Chondrocyte (in vitro differentiated cells): ENCODE measurements around the gene RBBP8. TPM values are rescaled to one million over a fixed set of nuclear protein-coding genes. Genes with fewer than 3 reads are reported as not detected.

Source experiments
- DNase-seq: peaks from one replicate; pipeline ENCODE4 v3.0.0; 2021; ENCODE audit warnings: mixed read lengths, low spot score
- H3K27ac Mint-ChIP-seq: one replicate; pipeline ENCODE4 v1.8.0; 2021; ENCODE audit warnings: mild to moderate bottlenecking, moderate library complexity, mixed read lengths; ENCODE audit not compliant: unreplicated experiment
- H3K27me3 Mint-ChIP-seq: 2 replicates; pipeline ENCODE4 v1.8.0; 2021; ENCODE audit warnings: low read depth, mixed read lengths
- H3K36me3 Mint-ChIP-seq: 2 replicates; pipeline ENCODE4 v1.8.0; 2021; ENCODE audit warnings: low read depth, mixed read lengths
- H3K4me1 Mint-ChIP-seq: 2 replicates; pipeline ENCODE4 v1.8.0; 2021; ENCODE audit warnings: low read depth, mild to moderate bottlenecking, mixed read lengths
- H3K4me3 Mint-ChIP-seq: one replicate; pipeline ENCODE4 v1.8.0; 2021; ENCODE audit warnings: mild to moderate bottlenecking, moderate library complexity, mixed read lengths; ENCODE audit not compliant: unreplicated experiment
- H3K9me3 Mint-ChIP-seq: 2 replicates; pipeline ENCODE4 v1.8.0; 2021; ENCODE audit warnings: low read depth, mixed read lengths
- total RNA-seq: library from RNA; stranded (reverse); gene quantifications from 3 replicates; pipeline ENCODE4 v1.2.1, GENCODE V29; 2021
- TF ChIP-seq, protein P1 (sequence below): fragments of 200-600 bp; sonication (generic); IDR thresholded peaks from 2 replicates; pipeline ENCODE4 v1.5.0; 2021; ENCODE audit warnings: antibody characterized with exemption, mild to moderate bottlenecking, moderate library complexity

RBBP8 gene
- total RNA-seq, 1 donor from 2014 or later = 24.7 TPM

DNA sequence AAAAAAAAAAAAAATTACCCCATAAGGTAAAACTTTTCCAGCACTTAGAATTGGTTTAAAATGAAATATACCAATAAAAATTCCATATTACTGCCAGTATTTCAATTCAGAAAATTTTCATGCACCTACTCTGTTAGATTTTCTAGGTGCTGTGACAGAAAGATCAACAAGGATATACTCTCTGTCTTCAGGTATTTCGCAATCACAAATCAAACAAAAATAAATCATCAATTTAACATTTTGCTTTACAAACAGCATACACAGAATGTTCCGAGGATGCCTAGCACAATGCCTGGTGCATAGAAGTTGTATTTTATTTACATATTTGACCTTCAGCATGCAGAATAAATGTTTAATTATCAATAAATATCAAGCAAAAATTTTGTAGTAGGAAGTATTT is 66.5 kb downstream of the RBBP8 start:
- H3K27ac Mint-ChIP-seq = no peak overlapping the region
- no peaks in the 10 kb centered on the region for H3K4me1 Mint-ChIP-seq
- no peaks in the 10 kb centered on the region for H3K27me3 Mint-ChIP-seq
- H3K9me3 Mint-ChIP-seq = no peaks in the 10 kb centered on the region
- H3K36me3 Mint-ChIP-seq = peaks cover 9% of the 10 kb centered on the region
- no peak for DNase-seq
- TF ChIP-seq, protein P1, sequence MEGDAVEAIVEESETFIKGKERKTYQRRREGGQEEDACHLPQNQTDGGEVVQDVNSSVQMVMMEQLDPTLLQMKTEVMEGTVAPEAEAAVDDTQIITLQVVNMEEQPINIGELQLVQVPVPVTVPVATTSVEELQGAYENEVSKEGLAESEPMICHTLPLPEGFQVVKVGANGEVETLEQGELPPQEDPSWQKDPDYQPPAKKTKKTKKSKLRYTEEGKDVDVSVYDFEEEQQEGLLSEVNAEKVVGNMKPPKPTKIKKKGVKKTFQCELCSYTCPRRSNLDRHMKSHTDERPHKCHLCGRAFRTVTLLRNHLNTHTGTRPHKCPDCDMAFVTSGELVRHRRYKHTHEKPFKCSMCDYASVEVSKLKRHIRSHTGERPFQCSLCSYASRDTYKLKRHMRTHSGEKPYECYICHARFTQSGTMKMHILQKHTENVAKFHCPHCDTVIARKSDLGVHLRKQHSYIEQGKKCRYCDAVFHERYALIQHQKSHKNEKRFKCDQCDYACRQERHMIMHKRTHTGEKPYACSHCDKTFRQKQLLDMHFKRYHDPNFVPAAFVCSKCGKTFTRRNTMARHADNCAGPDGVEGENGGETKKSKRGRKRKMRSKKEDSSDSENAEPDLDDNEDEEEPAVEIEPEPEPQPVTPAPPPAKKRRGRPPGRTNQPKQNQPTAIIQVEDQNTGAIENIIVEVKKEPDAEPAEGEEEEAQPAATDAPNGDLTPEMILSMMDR = no peak
- no peak overlapping the region for H3K4me3 Mint-ChIP-seq

GRCh38 chr18:23003289-23003688 is 70.2 kb downstream of the RBBP8 start:
- H3K27ac Mint-ChIP-seq = no peak overlapping the region
- DNase-seq = no peak
- no peaks in the 10 kb centered on the region for H3K9me3 Mint-ChIP-seq
- H3K27me3 Mint-ChIP-seq = no peaks in the 10 kb centered on the region
- H3K4me1 Mint-ChIP-seq = no peaks in the 10 kb centered on the region
- H3K4me3 Mint-ChIP-seq = no peak overlapping the region
- peaks cover 12% of the 10 kb centered on the region for H3K36me3 Mint-ChIP-seq
- TF ChIP-seq, protein P1 = no peak

- no peak overlapping the region for H3K27ac Mint-ChIP-seq
- no peak overlapping the region for H3K4me3 Mint-ChIP-seq
- peaks cover 9% of the 10 kb centered on the region for H3K36me3 Mint-ChIP-seq
- no peaks in the 10 kb centered on the region for H3K4me1 Mint-ChIP-seq
- TF ChIP-seq, protein P1 = no peak
- no peaks in the 10 kb centered on the region for H3K9me3 Mint-ChIP-seq
- no peaks in the 10 kb centered on the region for H3K27me3 Mint-ChIP-seq
- DNase-seq = no peak
These were observed 79.1 kb downstream of the RBBP8 start for GRCh38 chr18:23012249-23012648.

GRCh38 chr18:23020555-23021294 is 87.6 kb downstream of the RBBP8 start:
- Mint-ChIP-seq H3K27me3 (no peaks in the 10 kb centered on the region), H3K4me3 (no peak overlapping the region), H3K9me3 (no peaks in the 10 kb centered on the region), H3K4me1 (no peaks in the 10 kb centered on the region), H3K36me3 (peaks cover 1% of the 10 kb centered on the region), H3K27ac (no peak overlapping the region)
- TF ChIP-seq, protein P1 = no peak
- DNase-seq = no peak

- no peak overlapping the region for H3K4me3 Mint-ChIP-seq
- no peaks in the 10 kb centered on the region for H3K27me3 Mint-ChIP-seq
- H3K9me3 Mint-ChIP-seq = no peaks in the 10 kb centered on the region
- no peak overlapping the region for H3K27ac Mint-ChIP-seq
- DNase-seq = no peak
- peaks cover under 1% of the 10 kb centered on the region for H3K36me3 Mint-ChIP-seq
- TF ChIP-seq, protein P1 = no peak
- no peaks in the 10 kb centered on the region for H3K4me1 Mint-ChIP-seq
These were observed 88.5 kb downstream of the RBBP8 start for GRCh38 chr18:23021623-23022022.
